HG03159 (cell line): Measurements from ENCODE around the gene RCC1.
A peak's percentile ranks its signal among the peaks of the same experiment; 100 is the strongest.
"Not testable (repeated sequence)": the region's sequence is repeated elsewhere in the genome, so short reads cannot be mapped to it uniquely, and the experiment has no call there.

ENCODE experiments used
- ATAC-seq: cut with Tn5 transposase; IDR thresholded peaks from one replicate; pipeline ENCODE4 v1.9.1; 2021; ENCODE audit warnings: mild to moderate bottlenecking, moderate library complexity; ENCODE audit not compliant: unreplicated experiment

Gene RCC1

GRCh38 chr1:28505406-28506187 is at the start of gene RCC1:
Gene RCC1 (plus strand): TSS chr1:28506043. CDS start chr1:28529867, 23,824 bp downstream.
- ATAC-seq = peak; percentile 77

- no peak for ATAC-seq
These were observed 49.8 kb upstream of the RCC1 start for GRCh38 chr1:28456078-28456477.

GRCh38 chr1:28457678-28458077 is 48.2 kb upstream of the RCC1 start:
- no peak for ATAC-seq

- no peak for ATAC-seq
These were observed 47.3 kb upstream of the RCC1 start for GRCh38 chr1:28458237-28459228.

GRCh38 chr1:28466226-28466778 is 39.5 kb upstream of the RCC1 start:
- no peak for ATAC-seq

- no peak for ATAC-seq
These were observed 35.7 kb upstream of the RCC1 start for GRCh38 chr1:28470146-28470545.

- ATAC-seq = not testable (repeated sequence)
These were observed 26.3 kb upstream of the RCC1 start for GRCh38 chr1:28479497-28479896.

- no peak for ATAC-seq
These were observed 25.5 kb upstream of the RCC1 start for GRCh38 chr1:28480308-28480707.

GRCh38 chr1:28482138-28482537 is 23.7 kb upstream of the RCC1 start:
- ATAC-seq = no peak

GRCh38 chr1:28482702-28483101 is 23.1 kb upstream of the RCC1 start:
- ATAC-seq = no peak

- no peak for ATAC-seq
These were observed 11.1 kb upstream of the RCC1 start for GRCh38 chr1:28494737-28495136.

GRCh38 chr1:28499553-28499952 is 6.3 kb upstream of the RCC1 start:
- ATAC-seq = no peak

- no peak for ATAC-seq
These were observed 3.9 kb upstream of the RCC1 start for GRCh38 chr1:28501925-28502324.

- ATAC-seq = no peak
These were observed 2.7 kb upstream of the RCC1 start for GRCh38 chr1:28503117-28503516.

- ATAC-seq = no peak
These were observed 1.0 kb downstream of the RCC1 start for GRCh38 chr1:28506907-28507246.

GRCh38 chr1:28507247-28507645 is 1.4 kb downstream of the RCC1 start:
- ATAC-seq = no peak

GRCh38 chr1:28507646-28508434 is 2.0 kb downstream of the RCC1 start:
- no peak for ATAC-seq

- ATAC-seq = no peak
These were observed 2.6 kb downstream of the RCC1 start for GRCh38 chr1:28508435-28508754.

- ATAC-seq = no peak
These were observed 3.9 kb downstream of the RCC1 start for GRCh38 chr1:28509705-28510272.

- no peak for ATAC-seq
These were observed 4.6 kb downstream of the RCC1 start for GRCh38 chr1:28510273-28510969.
